Neural cell (in vitro differentiated cells): ENCODE measurements around the gene ITGB2.

Experiments used
- EP300 ChIP-seq: fragments of 450-650 bp; conservative IDR thresholded peaks from 2 replicates; pipeline ENCODE4 v1.6.1; 2014; ENCODE audit warnings: antibody characterized with exemption, mild to moderate bottlenecking, moderate library complexity; ENCODE audit not compliant: poor library complexity, severe bottlenecking
- EZH2 ChIP-seq: fragments of 200-600, 300-800 bp; shearing (Covaris generic), sonication (generic); IDR thresholded peaks from 2 replicates; pipeline ENCODE4 v1.6.1; 2014; ENCODE audit warnings: antibody characterized with exemption, low read length, borderline replicate concordance, mild to moderate bottlenecking; ENCODE audit not compliant: insufficient read depth, poor library complexity, severe bottlenecking
- MXI1 ChIP-seq: fragments of 450-650 bp; conservative IDR thresholded peaks from 2 replicates; pipeline ENCODE4 v1.6.1; 2014; ENCODE audit warnings: antibody characterized with exemption, mild to moderate bottlenecking; ENCODE audit not compliant: poor library complexity, severe bottlenecking
- RAD21 ChIP-seq: fragments of 450-650 bp; conservative IDR thresholded peaks from 2 replicates; pipeline ENCODE4 v1.6.1; 2014; ENCODE audit warnings: antibody characterized with exemption, mild to moderate bottlenecking, moderate library complexity
- SMC3 ChIP-seq: fragments of 450-650 bp; conservative IDR thresholded peaks from 2 replicates; pipeline ENCODE4 v1.6.1; 2014; ENCODE audit warnings: antibody characterized with exemption, mild to moderate bottlenecking, moderate library complexity; ENCODE audit not compliant: poor library complexity
- TF ChIP-seq, protein P1 (sequence below): fragments of 450-650 bp; IDR thresholded peaks from 2 replicates; pipeline ENCODE4 v1.5.1; 2014; ENCODE audit warnings: antibody characterized with exemption, mild to moderate bottlenecking, moderate library complexity; ENCODE audit not compliant: poor library complexity, severe bottlenecking

DNA sequence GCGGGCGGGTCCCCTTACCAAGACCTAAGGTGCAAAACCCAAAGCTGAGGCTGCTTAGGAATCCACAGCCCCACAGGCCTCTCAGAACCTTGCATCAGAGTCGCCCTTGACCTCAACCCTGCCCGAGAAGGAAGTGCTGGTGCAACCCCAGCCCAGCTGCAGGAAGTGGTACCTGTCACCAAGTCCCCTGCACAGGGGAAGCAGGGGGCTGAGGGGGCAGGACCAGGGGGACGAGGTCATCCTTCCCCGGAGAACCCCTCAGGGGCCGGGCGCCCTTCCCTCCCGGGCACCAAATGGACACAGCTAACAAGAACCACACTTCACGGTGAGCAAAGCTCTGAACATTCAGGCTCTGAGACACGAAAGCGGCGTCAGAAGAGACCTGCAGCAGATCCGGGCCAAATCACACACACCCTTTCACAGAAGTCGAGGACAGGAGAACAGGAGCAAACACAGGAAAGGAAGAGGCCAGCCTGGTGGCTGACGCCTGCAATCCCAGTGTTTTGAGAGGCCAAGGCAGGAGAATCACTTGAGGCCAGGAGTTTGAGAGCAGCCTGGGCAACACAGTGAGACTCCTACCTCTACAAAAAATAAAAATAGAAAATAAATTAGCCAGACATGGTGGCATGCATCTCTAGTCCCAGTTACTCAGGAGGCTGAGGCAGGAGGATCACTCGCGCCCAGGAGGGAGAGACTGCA lies 6.4 kb downstream of the ITGB2 start:
- TF ChIP-seq, protein P1, sequence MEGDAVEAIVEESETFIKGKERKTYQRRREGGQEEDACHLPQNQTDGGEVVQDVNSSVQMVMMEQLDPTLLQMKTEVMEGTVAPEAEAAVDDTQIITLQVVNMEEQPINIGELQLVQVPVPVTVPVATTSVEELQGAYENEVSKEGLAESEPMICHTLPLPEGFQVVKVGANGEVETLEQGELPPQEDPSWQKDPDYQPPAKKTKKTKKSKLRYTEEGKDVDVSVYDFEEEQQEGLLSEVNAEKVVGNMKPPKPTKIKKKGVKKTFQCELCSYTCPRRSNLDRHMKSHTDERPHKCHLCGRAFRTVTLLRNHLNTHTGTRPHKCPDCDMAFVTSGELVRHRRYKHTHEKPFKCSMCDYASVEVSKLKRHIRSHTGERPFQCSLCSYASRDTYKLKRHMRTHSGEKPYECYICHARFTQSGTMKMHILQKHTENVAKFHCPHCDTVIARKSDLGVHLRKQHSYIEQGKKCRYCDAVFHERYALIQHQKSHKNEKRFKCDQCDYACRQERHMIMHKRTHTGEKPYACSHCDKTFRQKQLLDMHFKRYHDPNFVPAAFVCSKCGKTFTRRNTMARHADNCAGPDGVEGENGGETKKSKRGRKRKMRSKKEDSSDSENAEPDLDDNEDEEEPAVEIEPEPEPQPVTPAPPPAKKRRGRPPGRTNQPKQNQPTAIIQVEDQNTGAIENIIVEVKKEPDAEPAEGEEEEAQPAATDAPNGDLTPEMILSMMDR: no peak
- TF ChIP-seq EP300 (no peak), MXI1 (no peak), EZH2 (no peak), SMC3 (no peak), RAD21 (no peak)
